K562 treated with DMSO at 1 percent for 48 hours (cell line): ENCODE results near the gene CEACAM20. TPM values are rescaled to one million over a fixed set of nuclear protein-coding genes. Genes with fewer than 3 reads are reported as not detected.

Source experiments
- total RNA-seq: library from RNA; unstranded; fragments of 300-600 nt; gene quantifications from 2 replicates; pipeline ENCODE4 v1.2.3, GENCODE V29; 2022; ENCODE audit warnings: low replicate concordance; ENCODE audit errors: extremely low read depth

Gene CEACAM20
- total RNA-seq = not detected in 2 replicates

DNA sequence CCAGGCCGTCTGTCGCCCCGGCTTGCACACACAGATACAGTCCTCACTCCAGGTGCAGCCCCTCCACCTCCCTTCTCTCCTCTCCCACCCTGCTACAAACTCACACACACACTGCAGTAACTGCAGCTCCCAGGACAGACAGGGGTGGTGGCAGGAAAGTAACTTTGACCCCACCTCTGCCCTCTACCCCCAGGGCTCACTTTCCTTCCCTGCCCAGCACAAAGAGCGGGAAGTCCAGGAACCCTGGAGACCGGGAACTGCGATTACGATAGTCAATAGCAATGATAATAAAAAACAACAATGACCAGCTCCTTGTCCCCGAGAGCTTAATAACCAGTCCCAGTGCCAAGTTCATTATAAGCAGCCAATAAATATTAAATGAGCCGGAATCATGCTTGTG, at the start of gene CEACAM20:
CEACAM20 (minus strand) TSS at position 140 of the 400 bp plus-strand sequence. CDS start 166 bp downstream, outside the sequence.

DNA sequence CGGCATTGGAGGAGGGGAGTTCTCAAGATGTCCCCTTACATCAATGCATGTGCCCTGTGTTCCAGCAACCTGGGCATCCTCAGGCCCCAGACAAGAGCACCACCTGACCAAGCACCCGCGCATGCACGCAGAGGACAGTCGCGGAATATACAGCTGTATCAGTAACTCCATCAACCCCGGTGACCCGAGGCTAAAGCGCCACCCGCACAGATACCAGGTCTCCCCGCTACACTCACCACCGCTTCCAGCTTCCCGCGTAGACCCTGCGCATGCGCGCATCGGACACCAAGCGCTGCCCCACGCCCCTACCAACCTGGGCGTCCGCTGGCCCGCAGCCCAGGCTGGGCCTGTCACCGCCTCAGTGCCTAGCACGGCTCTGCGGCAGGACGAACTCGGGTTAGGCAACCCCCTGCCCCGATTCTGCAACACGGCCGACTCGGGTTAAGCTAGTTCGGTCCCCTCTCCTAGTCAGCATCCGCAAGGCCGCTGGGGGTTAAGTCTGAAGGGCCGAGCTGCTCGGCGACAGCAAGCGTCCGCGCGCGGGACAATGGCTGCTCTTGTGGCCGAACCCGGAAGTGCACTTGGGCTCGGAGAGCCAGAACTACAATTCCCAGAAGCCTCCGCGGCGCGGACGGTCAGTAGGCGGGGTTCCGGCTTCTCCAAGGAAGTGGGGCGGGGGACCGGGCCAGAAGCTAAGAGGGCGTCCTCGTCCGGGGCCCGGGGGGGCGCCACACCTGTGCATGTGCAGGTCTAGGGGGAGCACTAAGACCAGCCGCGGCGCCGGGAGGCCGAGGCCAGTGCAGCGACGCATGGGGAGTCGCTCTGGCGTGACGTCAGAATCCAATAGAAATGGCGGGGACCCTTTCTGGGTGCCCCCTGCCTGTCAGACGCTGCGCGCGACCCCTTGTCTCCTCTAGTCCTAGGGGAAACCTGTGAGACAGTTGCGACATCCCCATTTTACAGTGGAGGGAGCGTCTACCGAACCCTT, 29.2 kb downstream of the CEACAM20 start, which contains the start of gene ZNF180:
ZNF180 (minus strand) TSS at position 561 of the 988 bp plus-strand sequence. CDS start 3,188 bp downstream, outside the sequence.

Other genes with a start within 250 kb of the CEACAM20 start
- gene ZNF235, start 224.7 kb downstream of the CEACAM20 start, total RNA-seq = not detected in 2 replicates
- gene ZNF112, start 173.0 kb downstream of the CEACAM20 start, total RNA-seq = not detected in 2 replicates
- not detected in 2 replicates for gene ZNF285, start 128.1 kb downstream of the CEACAM20 start, total RNA-seq
- not detected in 2 replicates for gene ZNF229, start 81.2 kb downstream of the CEACAM20 start, total RNA-seq
- gene ZNF180, start 29.2 kb downstream of the CEACAM20 start, total RNA-seq = not detected in 2 replicates
- not detected in 2 replicates for gene IGSF23, start 83.9 kb upstream of the CEACAM20 start, total RNA-seq
- gene PVR, start 114.2 kb upstream of the CEACAM20 start, total RNA-seq = not detected in 2 replicates
- gene CEACAM19, start 141.8 kb upstream of the CEACAM20 start, total RNA-seq = not detected in 2 replicates
- gene CEACAM16, start 169.5 kb upstream of the CEACAM20 start, total RNA-seq = not detected in 2 replicates
- gene BCL3, start 219.0 kb upstream of the CEACAM20 start, total RNA-seq = not detected in 2 replicates
- not detected in 2 replicates for gene CBLC, start 248.2 kb upstream of the CEACAM20 start, total RNA-seq